ENCODE measurements around the gene CPNE5.

GRCh38 chr6:36699348-36699747, 139.9 kb downstream of the CPNE5 start:
- TF ChIP-seq CTCF (IDR thresholded peaks at IDR 0.05): no peak
- TF ChIP-seq POLR2A (IDR thresholded peaks at IDR 0.05): no peak
